Measurements from ENCODE around the gene USP53.
A peak's percentile ranks its signal among the peaks of the same experiment; 100 is the strongest.

USP53 gene

DNA sequence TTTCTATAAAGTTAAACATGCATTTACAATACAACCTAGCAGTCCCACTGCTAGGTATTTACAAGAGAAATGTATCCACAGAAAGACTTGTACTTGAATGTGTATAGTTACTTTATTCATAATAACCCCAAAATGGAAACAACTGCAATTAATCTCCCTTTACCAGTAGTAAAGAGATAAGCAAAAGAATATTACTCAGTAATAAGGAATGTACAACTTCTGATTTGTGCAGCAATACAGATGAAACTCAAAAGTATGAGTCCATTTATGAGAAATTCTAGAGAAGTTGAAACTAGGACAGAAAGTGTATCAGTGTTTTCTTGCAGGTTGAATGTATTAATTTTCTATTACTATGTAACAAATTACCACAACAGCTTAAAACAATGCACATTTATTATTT is 15.2 kb downstream of the USP53 start:
- Histone ChIP-seq H3K36me3 (ENCODE audit: insufficient read depth, low read length) (peaks cover 33% of the 10 kb centered on the region), H3K4me1 (ENCODE audit: control insufficient read depth, insufficient read depth, low read length, unreplicated experiment) (peaks cover 12% of the 10 kb centered on the region), H3K27me3 (ENCODE audit: insufficient read depth, low read length) (no peaks in the 10 kb centered on the region), H3K27ac (ENCODE audit: low read depth, low read length) (no peak overlapping the region), H3K4me3 (ENCODE audit: low read depth, low read length) (no peak overlapping the region), H2AFZ (ENCODE audit: low read length, unreplicated experiment) (no peak overlapping the region), H3K79me2 (ENCODE audit: control insufficient read depth, insufficient read depth, low read length, unreplicated experiment) (peaks cover 26% of the 10 kb centered on the region)

DNA sequence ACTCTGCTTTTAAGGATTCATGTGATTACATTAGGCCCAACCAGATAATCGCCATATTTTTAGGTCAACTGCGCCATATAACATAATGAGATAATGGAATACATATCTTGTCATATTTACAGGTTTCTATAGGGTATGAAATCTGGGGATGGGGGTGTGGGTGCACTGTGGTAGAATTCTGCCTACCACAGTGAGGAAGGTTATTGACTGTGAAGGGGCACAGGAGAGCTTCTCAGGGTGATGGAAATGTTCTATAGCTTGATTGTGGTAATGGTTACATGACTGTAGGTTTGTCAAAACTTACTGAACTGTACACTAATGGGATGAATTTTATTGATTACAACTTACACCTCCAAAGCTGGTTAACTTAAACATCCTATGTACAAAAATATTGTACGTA is 15.9 kb downstream of the USP53 start:
- Histone ChIP-seq H3K79me2 (ENCODE audit: control insufficient read depth, insufficient read depth, low read length, unreplicated experiment) (peaks cover 25% of the 10 kb centered on the region), H3K36me3 (ENCODE audit: insufficient read depth, low read length) (peaks cover 26% of the 10 kb centered on the region), H3K4me1 (ENCODE audit: control insufficient read depth, insufficient read depth, low read length, unreplicated experiment) (peaks cover 20% of the 10 kb centered on the region), H2AFZ (ENCODE audit: low read length, unreplicated experiment) (no peak overlapping the region), H3K27me3 (ENCODE audit: insufficient read depth, low read length) (no peaks in the 10 kb centered on the region), H3K27ac (ENCODE audit: low read depth, low read length) (no peak overlapping the region), H3K4me3 (ENCODE audit: low read depth, low read length) (no peak overlapping the region)

DNA sequence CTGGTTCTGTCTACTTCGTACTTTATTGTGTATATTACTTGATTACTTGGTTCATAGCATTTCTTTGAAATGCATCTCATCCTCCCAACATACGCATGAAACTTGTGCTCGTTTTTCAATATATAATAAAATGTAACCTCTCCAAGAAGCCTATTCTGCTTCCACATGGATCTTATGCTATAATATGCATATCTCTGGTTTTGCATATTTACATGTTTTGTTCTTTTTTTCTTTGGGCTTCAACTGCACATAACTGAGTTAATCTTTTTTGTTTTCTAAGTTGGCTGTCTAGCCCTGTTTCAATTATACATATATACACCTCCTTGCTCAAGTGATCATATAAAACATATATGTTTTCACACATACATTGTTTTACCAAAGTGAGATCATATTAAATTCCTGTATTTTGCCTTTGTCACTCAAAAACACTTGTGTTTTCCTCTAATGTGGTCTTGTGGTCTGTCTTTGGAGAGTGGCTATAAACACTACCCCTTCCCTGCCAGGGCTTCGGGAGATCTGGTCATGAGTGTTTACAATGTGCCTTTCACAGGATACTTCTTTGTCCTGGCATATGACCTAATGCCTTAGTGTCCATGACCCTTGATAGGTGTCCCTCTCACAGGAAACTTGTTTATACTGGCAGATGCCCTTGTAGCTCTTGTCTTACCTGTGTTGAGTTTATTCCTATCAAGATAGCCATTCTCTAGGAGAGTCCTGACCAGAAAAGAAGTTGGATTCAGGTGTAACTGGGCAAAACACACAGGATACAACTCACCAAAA is 17.6 kb downstream of the USP53 start:
- peaks cover 13% of the 10 kb centered on the region; the same call in 1 of the 2 replicates for H3K36me3 ChIP-seq (ENCODE audit: insufficient read depth, low read length)
- no peak overlapping the region for H3K4me3 ChIP-seq (ENCODE audit: low read depth, low read length)
- H3K4me1 ChIP-seq (ENCODE audit: control insufficient read depth, insufficient read depth, low read length, unreplicated experiment) = peaks cover 26% of the 10 kb centered on the region
- H3K27ac ChIP-seq (ENCODE audit: low read depth, low read length) = no peak overlapping the region
- H2AFZ ChIP-seq (ENCODE audit: low read length, unreplicated experiment) = no peak overlapping the region
- H3K79me2 ChIP-seq (ENCODE audit: control insufficient read depth, insufficient read depth, low read length, unreplicated experiment) = peaks cover 30% of the 10 kb centered on the region
- H3K27me3 ChIP-seq (ENCODE audit: insufficient read depth, low read length) = no peaks in the 10 kb centered on the region

DNA sequence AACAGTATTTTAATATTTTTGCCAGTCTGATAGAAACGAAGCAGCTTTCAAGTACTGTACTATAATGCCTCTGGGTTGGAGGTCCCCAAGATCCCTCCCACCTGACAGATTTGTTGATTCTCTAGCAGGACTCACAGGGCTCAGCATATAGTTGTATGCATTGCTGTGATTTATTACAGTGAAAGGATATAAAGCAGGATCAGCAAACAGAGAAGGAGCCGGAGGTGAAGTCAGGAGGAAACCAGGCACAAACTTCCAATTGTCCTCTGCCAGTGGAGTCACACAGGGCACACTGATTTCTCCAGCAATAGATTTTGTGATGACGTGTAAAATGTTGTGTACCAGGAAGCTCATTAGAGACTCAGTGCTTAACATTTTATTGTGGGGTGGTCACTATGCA is 19.0 kb downstream of the USP53 start:
- Histone ChIP-seq H2AFZ (ENCODE audit: low read length, unreplicated experiment) (no peak overlapping the region), H3K79me2 (ENCODE audit: control insufficient read depth, insufficient read depth, low read length, unreplicated experiment) (peaks cover 30% of the 10 kb centered on the region), H3K27ac (ENCODE audit: low read depth, low read length) (no peak overlapping the region), H3K4me1 (ENCODE audit: control insufficient read depth, insufficient read depth, low read length, unreplicated experiment) (peaks cover 26% of the 10 kb centered on the region), H3K4me3 (ENCODE audit: low read depth, low read length) (no peak overlapping the region), H3K27me3 (ENCODE audit: insufficient read depth, low read length) (no peaks in the 10 kb centered on the region), H3K36me3 (ENCODE audit: insufficient read depth, low read length) (peaks cover 21% of the 10 kb centered on the region; the same call in 1 of the 2 replicates)

DNA sequence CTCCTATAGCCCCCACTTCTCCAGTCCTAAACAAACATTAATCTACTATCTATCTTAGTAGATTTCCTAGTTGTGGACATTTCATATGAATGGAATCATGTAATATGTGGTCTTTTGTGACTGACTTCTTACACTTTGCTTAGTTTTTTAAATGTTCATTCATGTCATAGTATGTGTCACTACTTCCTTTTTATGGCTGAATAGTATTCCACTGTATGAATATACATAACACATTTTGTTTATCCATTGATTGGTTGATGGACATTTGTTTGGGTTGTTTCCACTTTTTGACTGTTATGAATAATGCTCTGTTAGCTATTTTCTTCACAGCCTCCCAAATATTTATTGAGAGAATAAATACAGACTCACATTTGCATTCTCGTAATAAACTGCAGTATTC is 19.8 kb downstream of the USP53 start:
- Histone ChIP-seq H3K27ac (ENCODE audit: low read depth, low read length) (no peak overlapping the region), H3K4me1 (ENCODE audit: control insufficient read depth, insufficient read depth, low read length, unreplicated experiment) (peaks cover 25% of the 10 kb centered on the region), H3K36me3 (ENCODE audit: insufficient read depth, low read length) (peaks cover 18% of the 10 kb centered on the region; the same call in 1 of the 2 replicates), H3K4me3 (ENCODE audit: low read depth, low read length) (no peak overlapping the region), H3K79me2 (ENCODE audit: control insufficient read depth, insufficient read depth, low read length, unreplicated experiment) (peaks cover 30% of the 10 kb centered on the region), H2AFZ (ENCODE audit: low read length, unreplicated experiment) (no peak overlapping the region), H3K27me3 (ENCODE audit: insufficient read depth, low read length) (no peaks in the 10 kb centered on the region)

DNA sequence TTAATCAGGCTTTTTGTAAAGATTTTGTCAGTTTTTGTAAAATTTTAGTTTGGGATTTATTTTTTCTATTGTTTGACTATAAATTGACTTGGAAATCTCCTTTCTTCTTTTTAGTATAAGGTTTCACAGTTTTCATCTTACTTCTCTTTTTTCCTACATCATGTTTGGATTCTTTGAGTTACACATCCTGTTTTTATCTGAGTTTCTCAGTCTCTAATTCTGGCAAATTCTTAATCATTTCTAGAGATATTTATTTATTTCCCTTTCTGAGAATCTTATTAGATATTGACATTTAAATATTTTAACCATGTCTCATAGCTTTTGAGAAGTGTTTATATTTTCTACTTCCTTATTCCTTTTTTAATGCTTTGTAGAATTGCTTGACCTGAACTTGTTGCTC is 20.7 kb downstream of the USP53 start:
- H3K36me3 ChIP-seq (ENCODE audit: insufficient read depth, low read length) = peaks cover 18% of the 10 kb centered on the region; the same call in 1 of the 2 replicates
- no peaks in the 10 kb centered on the region for H3K27me3 ChIP-seq (ENCODE audit: insufficient read depth, low read length)
- peaks cover 32% of the 10 kb centered on the region for H3K79me2 ChIP-seq (ENCODE audit: control insufficient read depth, insufficient read depth, low read length, unreplicated experiment)
- no peak overlapping the region for H2AFZ ChIP-seq (ENCODE audit: low read length, unreplicated experiment)
- H3K4me3 ChIP-seq (ENCODE audit: low read depth, low read length) = peak overlapping the region; percentile 8; the same call in 1 of the 2 replicates
- H3K27ac ChIP-seq (ENCODE audit: low read depth, low read length) = no peak overlapping the region
- peaks cover 16% of the 10 kb centered on the region for H3K4me1 ChIP-seq (ENCODE audit: control insufficient read depth, insufficient read depth, low read length, unreplicated experiment)

DNA sequence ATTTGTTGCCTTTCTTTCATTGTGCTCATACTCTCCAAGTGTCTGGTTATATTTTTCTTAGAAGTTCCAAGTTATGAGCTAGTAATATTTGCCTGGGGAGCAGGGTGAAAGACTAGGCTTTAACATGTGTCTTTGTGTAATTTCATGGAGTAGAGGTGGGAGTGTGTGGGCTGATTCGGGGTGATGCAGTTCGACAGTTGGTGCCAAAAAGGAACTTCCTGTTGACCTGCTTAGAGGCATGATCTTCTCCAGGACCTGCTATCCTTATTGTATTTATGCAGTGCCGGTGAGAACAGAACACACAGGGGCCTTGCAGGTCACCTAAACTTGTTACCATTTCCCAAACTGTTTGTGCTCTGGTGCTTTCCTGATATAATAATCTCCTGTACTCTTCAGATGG is 21.2 kb downstream of the USP53 start:
- peaks cover 29% of the 10 kb centered on the region for H3K79me2 ChIP-seq (ENCODE audit: control insufficient read depth, insufficient read depth, low read length, unreplicated experiment)
- H3K4me3 ChIP-seq (ENCODE audit: low read depth, low read length) = no peak overlapping the region
- H2AFZ ChIP-seq (ENCODE audit: low read length, unreplicated experiment) = no peak overlapping the region
- H3K27me3 ChIP-seq (ENCODE audit: insufficient read depth, low read length) = no peaks in the 10 kb centered on the region
- H3K4me1 ChIP-seq (ENCODE audit: control insufficient read depth, insufficient read depth, low read length, unreplicated experiment) = peaks cover 16% of the 10 kb centered on the region
- peaks cover 18% of the 10 kb centered on the region; the same call in 1 of the 2 replicates for H3K36me3 ChIP-seq (ENCODE audit: insufficient read depth, low read length)
- no peak overlapping the region for H3K27ac ChIP-seq (ENCODE audit: low read depth, low read length)

DNA sequence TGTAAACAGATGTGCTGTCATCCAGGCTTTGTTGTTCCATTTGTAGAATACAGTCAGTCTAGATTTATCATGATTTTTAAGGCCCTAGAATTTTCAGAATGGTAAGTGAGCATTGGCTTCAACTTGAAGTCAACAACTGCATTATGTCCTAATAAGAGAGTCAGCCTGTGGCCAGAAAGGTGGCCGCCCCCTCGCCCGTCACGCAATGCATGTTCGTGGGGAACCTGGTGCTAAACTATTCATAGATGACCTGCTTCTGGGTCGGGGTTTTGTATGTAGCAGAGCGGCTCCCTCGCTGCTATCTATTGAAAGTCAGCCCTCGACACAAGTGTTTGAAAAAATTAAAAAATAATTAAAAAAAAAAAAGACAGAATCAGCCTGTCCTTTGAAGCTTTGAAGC is 24.7 kb downstream of the USP53 start:
- Histone ChIP-seq H3K79me2 (ENCODE audit: control insufficient read depth, insufficient read depth, low read length, unreplicated experiment) (peaks cover 17% of the 10 kb centered on the region), H3K27me3 (ENCODE audit: insufficient read depth, low read length) (no peaks in the 10 kb centered on the region), H3K36me3 (ENCODE audit: insufficient read depth, low read length) (peaks cover 13% of the 10 kb centered on the region; the same call in 1 of the 2 replicates), H3K27ac (ENCODE audit: low read depth, low read length) (no peak overlapping the region), H2AFZ (ENCODE audit: low read length, unreplicated experiment) (no peak overlapping the region), H3K4me3 (ENCODE audit: low read depth, low read length) (no peak overlapping the region), H3K4me1 (ENCODE audit: control insufficient read depth, insufficient read depth, low read length, unreplicated experiment) (peaks cover 16% of the 10 kb centered on the region)

DNA sequence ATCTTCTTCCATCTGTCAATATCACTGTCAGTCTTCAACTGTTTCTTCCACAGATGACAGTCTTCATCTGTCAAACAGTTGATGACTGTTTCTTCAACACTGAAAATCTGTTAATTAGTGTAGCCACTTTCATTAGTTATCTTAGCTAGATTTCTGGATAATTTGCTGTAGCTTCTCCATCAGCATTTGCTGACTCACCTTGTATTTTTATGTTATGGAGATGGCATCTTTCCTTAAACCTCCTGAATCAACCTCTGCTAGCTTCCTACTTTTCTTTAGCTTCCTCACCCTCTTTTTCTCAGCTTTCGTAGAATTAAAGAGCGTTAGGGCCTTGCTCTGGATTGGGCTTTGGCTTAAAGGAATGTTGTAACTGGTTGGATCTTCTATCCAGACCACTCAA is 25.1 kb downstream of the USP53 start:
- Histone ChIP-seq H3K27ac (ENCODE audit: low read depth, low read length) (no peak overlapping the region), H3K79me2 (ENCODE audit: control insufficient read depth, insufficient read depth, low read length, unreplicated experiment) (peaks cover 17% of the 10 kb centered on the region), H3K4me3 (ENCODE audit: low read depth, low read length) (no peak overlapping the region), H3K4me1 (ENCODE audit: control insufficient read depth, insufficient read depth, low read length, unreplicated experiment) (peaks cover 14% of the 10 kb centered on the region), H2AFZ (ENCODE audit: low read length, unreplicated experiment) (no peak overlapping the region), H3K27me3 (ENCODE audit: insufficient read depth, low read length) (no peaks in the 10 kb centered on the region), H3K36me3 (ENCODE audit: insufficient read depth, low read length) (peaks cover 13% of the 10 kb centered on the region; the same call in 1 of the 2 replicates)

DNA sequence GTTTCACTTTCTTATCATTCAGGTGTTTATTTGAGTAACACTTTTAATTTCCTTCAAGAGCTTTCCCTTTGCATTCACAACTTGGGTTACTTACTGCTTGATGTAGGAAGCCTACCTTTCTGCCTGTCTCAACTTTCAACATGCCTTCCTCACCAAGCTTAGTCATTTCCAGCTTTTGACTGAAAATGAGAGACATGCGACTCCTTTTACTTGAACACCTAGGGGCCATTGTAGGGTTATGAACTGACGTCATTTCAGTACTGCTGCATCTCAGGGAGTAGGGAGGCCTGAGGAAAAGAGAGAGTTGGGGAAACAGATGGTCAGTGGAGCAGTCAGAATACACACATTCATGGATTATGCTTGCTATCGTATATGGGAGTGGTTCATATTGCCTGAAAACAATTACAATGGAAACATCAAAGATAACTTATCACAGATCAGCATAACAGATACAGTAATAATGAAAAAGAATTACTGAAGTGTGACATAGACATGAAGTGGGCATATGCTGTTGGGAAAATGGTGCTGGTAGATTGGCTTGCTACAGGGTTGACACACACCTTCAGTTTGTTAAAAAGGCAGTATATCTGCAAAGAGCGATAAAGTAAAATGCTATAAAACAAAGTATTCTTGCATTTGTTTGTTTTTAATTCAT is 25.7 kb downstream of the USP53 start:
- no peaks in the 10 kb centered on the region for H3K27me3 ChIP-seq (ENCODE audit: insufficient read depth, low read length)
- H3K79me2 ChIP-seq (ENCODE audit: control insufficient read depth, insufficient read depth, low read length, unreplicated experiment) = peaks cover 14% of the 10 kb centered on the region
- H3K36me3 ChIP-seq (ENCODE audit: insufficient read depth, low read length) = peaks cover 13% of the 10 kb centered on the region; the same call in 1 of the 2 replicates
- H3K4me1 ChIP-seq (ENCODE audit: control insufficient read depth, insufficient read depth, low read length, unreplicated experiment) = peaks cover 9% of the 10 kb centered on the region
- H3K27ac ChIP-seq (ENCODE audit: low read depth, low read length) = no peak overlapping the region
- H2AFZ ChIP-seq (ENCODE audit: low read length, unreplicated experiment) = no peak overlapping the region
- no peak overlapping the region for H3K4me3 ChIP-seq (ENCODE audit: low read depth, low read length)

DNA sequence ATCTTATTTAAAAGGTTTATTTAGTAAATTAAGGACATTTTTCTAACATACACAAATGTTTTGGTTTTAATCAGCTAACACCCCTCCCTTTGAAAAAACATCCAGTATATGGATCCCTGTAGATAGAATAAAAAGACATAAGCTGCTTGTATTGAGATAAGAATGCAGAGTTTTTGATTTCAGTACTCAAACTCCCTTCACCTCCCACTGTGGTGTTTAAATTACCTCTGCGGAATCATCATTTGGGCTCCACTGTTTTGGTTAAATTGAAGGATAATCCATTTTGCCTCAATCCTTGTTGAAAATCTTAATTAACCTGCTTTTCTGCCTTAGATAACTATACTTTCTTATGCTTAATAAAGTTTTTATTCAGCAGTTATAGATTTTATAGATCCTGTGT is 27.6 kb downstream of the USP53 start:
- Histone ChIP-seq H3K27ac (ENCODE audit: low read depth, low read length) (no peak overlapping the region), H3K79me2 (ENCODE audit: control insufficient read depth, insufficient read depth, low read length, unreplicated experiment) (peaks cover 5% of the 10 kb centered on the region), H3K4me3 (ENCODE audit: low read depth, low read length) (no peak overlapping the region), H3K27me3 (ENCODE audit: insufficient read depth, low read length) (no peaks in the 10 kb centered on the region), H3K36me3 (ENCODE audit: insufficient read depth, low read length) (peaks cover 14% of the 10 kb centered on the region; the same call in 1 of the 2 replicates), H3K4me1 (ENCODE audit: control insufficient read depth, insufficient read depth, low read length, unreplicated experiment) (no peaks in the 10 kb centered on the region), H2AFZ (ENCODE audit: low read length, unreplicated experiment) (no peak overlapping the region)
